K562 (cell line): ENCODE measurements around the gene PPIL6. TPM values are rescaled to one million over a fixed set of nuclear protein-coding genes. Genes with fewer than 3 reads are reported as not detected.

Source experiments
- ARID3B ChIP-seq: fragments of 250-450 bp; sonication (Bioruptor Pico); IDR thresholded peaks from 2 replicates; pipeline ENCODE4 v1.4.0; 2020; ENCODE audit warnings: borderline replicate concordance
- CREB3 ChIP-seq: fragments of 450-650 bp; conservative IDR thresholded peaks from 2 replicates; pipeline ENCODE4 v1.6.1; 2016; ENCODE audit warnings: missing genetic modification characterization, low read depth, mild to moderate bottlenecking, missing compliant biosample characterization, moderate library complexity
- CREB3L1 ChIP-seq: fragments of 450-650 bp; IDR thresholded peaks from 2 replicates; pipeline ENCODE4 v1.6.1; 2014; ENCODE audit warnings: low read depth, mild to moderate bottlenecking, moderate library complexity, borderline replicate concordance
- CTBP1 ChIP-seq: fragments of 450-650 bp; IDR thresholded peaks from 2 replicates; pipeline ENCODE4 v1.6.1; 2016; ENCODE audit warnings: borderline replicate concordance
- HNRNPLL ChIP-seq: fragments of 200-400 bp; formaldehyde crosslinking; IDR thresholded peaks from 2 replicates; pipeline ENCODE4 v1.6.1; 2017; ENCODE audit warnings: low read length, low read depth, mild to moderate bottlenecking; ENCODE audit not compliant: poor library complexity, severe bottlenecking
- KDM4B ChIP-seq, 2 experiments: fragments of 450-650 bp in 1 of 2; sonication (generic) in 1 of 2; IDR thresholded peaks; 2 replicates each; pipeline ENCODE4 v1.6.1; 2016 to 2017; ENCODE audit warnings: borderline replicate concordance in 2 of 2, antibody characterized with exemption in 1 of 2, low read depth in 1 of 2, mild to moderate bottlenecking in 1 of 2
- KLF6 ChIP-seq: fragments of 250-450 bp; sonication (Bioruptor Pico); IDR thresholded peaks from 2 replicates; pipeline ENCODE4 v1.4.0; 2020; ENCODE audit warnings: mild to moderate bottlenecking, moderate library complexity, borderline replicate concordance
- NFXL1 ChIP-seq: fragments of 450-650 bp; formaldehyde crosslinking; IDR thresholded peaks from 2 replicates; pipeline ENCODE4 v1.4.0; 2021; ENCODE audit warnings: mild to moderate bottlenecking
- RBM17 ChIP-seq: fragments of 200-400 bp; formaldehyde crosslinking; IDR thresholded peaks from 2 replicates; pipeline ENCODE4 v1.6.1; 2017; ENCODE audit warnings: low read depth, mild to moderate bottlenecking, low read length, borderline replicate concordance
- RFX7 ChIP-seq: fragments of 250-450 bp; sonication (Bioruptor Pico); IDR thresholded peaks from 2 replicates; pipeline ENCODE4 v1.5.1; 2021; ENCODE audit warnings: mild to moderate bottlenecking
- SNAPC5 ChIP-seq: fragments of 250-450 bp; sonication (Bioruptor Pico); IDR thresholded peaks from 2 replicates; pipeline ENCODE4 v1.8.0; 2021; ENCODE audit warnings: moderate library complexity, mild to moderate bottlenecking, inconsistent platforms
- SOX6 ChIP-seq: fragments of 450-650 bp; IDR thresholded peaks from 2 replicates; pipeline ENCODE4 v1.6.1; 2014; ENCODE audit warnings: mild to moderate bottlenecking
- TRIM28 ChIP-seq: fragments of 450-650 bp; IDR thresholded peaks from 2 replicates; pipeline ENCODE4 v1.6.1; 2017
- U2AF2 ChIP-seq: fragments of 200-400 bp; formaldehyde crosslinking; optimal IDR thresholded peaks from 2 replicates; pipeline ENCODE3; 2017; ENCODE audit warnings: low read depth, mild to moderate bottlenecking, low read length
- ZNF146 ChIP-seq: IDR thresholded peaks from one replicate; pipeline ENCODE4 v1.6.1; 2018; ENCODE audit warnings: missing compliant biosample characterization; ENCODE audit not compliant: unreplicated experiment
- ZNF24 ChIP-seq: fragments of 450-650 bp; IDR thresholded peaks from 2 replicates; pipeline ENCODE4 v1.6.1; 2016
- ZNF551 ChIP-seq: fragments of 250-450 bp; sonication (Bioruptor Pico); IDR thresholded peaks from 2 replicates; pipeline ENCODE4 v1.5.0; 2021; ENCODE audit warnings: mild to moderate bottlenecking, moderate library complexity
- ZNF584 ChIP-seq: fragments of 200-800 bp; sonication (Bioruptor generic); IDR thresholded peaks from 2 replicates; pipeline ENCODE4 v1.6.1; 2016; ENCODE audit warnings: low read depth, mild to moderate bottlenecking, missing genetic modification characterization, missing compliant biosample characterization
- polyA plus RNA-seq, 8 experiments: library from polyadenylated mRNA; depleted of rRNA in 4 of 8; stranded (reverse) in 5 of 8; unstranded in 3 of 8; fragments of >200 nt; fragmentation: Nextera tagmentation in 2 of 8; fragmentation: Illumina TruSeq in 1 of 8; extraction: Ambion mirVana in 2 of 8; extraction: Trizol in 1 of 8; gene quantifications; 2 replicates each; pipeline versions ENCODE4 v1.2.1 to v1.2.3, GENCODE V29; 2011 to 2014; ENCODE audit warnings: inconsistent platforms in 1 of 8, missing spikeins in 1 of 8
- total RNA-seq, 7 experiments: library from RNA; depleted of rRNA in 6 of 7; stranded (reverse); fragments of >200 nt in 6 of 7; fragmentation: Illumina TruSeq in 2 of 7; extraction: Trizol in 2 of 7; gene quantifications; 2 replicates each; pipeline versions ENCODE4 v1.2.1 to v1.2.3, GENCODE V29; 2011 to 2021; ENCODE audit warnings: low replicate concordance in 1 of 7
- TF ChIP-seq, protein P1 (sequence below): fragments of 450-650 bp; IDR thresholded peaks from 2 replicates; pipeline ENCODE4 v1.6.1; 2016; ENCODE audit warnings: antibody characterized with exemption
- TF ChIP-seq, protein P2 (sequence below): fragments of 250-450 bp; sonication (Bioruptor Pico); IDR thresholded peaks from 2 replicates; pipeline ENCODE4 v1.8.0; 2021; ENCODE audit warnings: moderate library complexity, mild to moderate bottlenecking, inconsistent platforms

Gene PPIL6
- total and polyA plus RNA-seq, 9 of the 15 experiments (the other 6 are each of a cell fraction or from before 2014, with no cell fraction given) = 0.03 to 0.98 (median 0.41) TPM; not detected in 1

GRCh38 chr6:109381747-109382575 lies 58.5 kb downstream of the PPIL6 start, which contains the start of gene CD164 (continued):
- TF ChIP-seq ARID3B (CRISPR knock-in tag) (no peak), RBM17 (no peak), ZNF24 (peak; percentile 77; the same call in 1 of the 2 replicates), SOX6 (peak; percentile 57), CTBP1 (peak; percentile 70), TRIM28 (no peak), NFXL1 (CRISPR knock-in tag) (no peak; the same call in 1 of the 2 replicates), KDM4B (IDR thresholded peaks at IDR 0.05; ENCODE audit: borderline replicate concordance in 2 of 2, low read depth in 1 of 2) (0 out of 4 replicates have a peak, but pooled peaks of 1 of the 2 experiments have one; percentile 77), CREB3L1 (peak; percentile 67; the same call in 1 of the 2 replicates), HNRNPLL (peak; percentile 96), SNAPC5 (no peak), ZNF551 (CRISPR knock-in tag) (no peak), ZNF584 (CRISPR knock-in tag) (no peak), CREB3 (tag) (no peak), KLF6 (CRISPR knock-in tag) (peak; percentile 22; the same call in 1 of the 2 replicates), U2AF2 (no peak), ZNF146 (CRISPR knock-in tag) (no peak), RFX7 (no peak)
- TF ChIP-seq, protein P1, sequence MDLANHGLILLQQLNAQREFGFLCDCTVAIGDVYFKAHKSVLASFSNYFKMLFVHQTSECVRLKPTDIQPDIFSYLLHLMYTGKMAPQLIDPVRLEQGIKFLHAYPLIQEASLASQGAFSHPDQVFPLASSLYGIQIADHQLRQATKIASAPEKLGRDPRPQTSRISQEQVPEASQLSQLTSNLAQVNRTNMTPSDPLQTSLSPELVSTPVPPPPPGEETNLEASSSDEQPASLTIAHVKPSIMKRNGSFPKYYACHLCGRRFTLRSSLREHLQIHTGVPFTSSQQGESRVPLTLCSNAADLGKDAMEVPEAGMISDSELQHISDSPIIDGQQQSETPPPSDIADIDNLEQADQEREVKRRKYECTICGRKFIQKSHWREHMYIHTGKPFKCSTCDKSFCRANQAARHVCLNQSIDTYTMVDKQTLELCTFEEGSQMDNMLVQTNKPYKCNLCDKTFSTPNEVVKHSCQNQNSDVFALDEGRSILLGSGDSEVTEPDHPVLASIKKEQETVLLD = peak; percentile 65; the same call in 1 of the 2 replicates
- TF ChIP-seq, protein P2, sequence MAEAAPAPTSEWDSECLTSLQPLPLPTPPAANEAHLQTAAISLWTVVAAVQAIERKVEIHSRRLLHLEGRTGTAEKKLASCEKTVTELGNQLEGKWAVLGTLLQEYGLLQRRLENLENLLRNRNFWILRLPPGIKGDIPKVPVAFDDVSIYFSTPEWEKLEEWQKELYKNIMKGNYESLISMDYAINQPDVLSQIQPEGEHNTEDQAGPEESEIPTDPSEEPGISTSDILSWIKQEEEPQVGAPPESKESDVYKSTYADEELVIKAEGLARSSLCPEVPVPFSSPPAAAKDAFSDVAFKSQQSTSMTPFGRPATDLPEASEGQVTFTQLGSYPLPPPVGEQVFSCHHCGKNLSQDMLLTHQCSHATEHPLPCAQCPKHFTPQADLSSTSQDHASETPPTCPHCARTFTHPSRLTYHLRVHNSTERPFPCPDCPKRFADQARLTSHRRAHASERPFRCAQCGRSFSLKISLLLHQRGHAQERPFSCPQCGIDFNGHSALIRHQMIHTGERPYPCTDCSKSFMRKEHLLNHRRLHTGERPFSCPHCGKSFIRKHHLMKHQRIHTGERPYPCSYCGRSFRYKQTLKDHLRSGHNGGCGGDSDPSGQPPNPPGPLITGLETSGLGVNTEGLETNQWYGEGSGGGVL = no peak
